ENCODE results near the gene PTCH2.

Gene PTCH2

DNA sequence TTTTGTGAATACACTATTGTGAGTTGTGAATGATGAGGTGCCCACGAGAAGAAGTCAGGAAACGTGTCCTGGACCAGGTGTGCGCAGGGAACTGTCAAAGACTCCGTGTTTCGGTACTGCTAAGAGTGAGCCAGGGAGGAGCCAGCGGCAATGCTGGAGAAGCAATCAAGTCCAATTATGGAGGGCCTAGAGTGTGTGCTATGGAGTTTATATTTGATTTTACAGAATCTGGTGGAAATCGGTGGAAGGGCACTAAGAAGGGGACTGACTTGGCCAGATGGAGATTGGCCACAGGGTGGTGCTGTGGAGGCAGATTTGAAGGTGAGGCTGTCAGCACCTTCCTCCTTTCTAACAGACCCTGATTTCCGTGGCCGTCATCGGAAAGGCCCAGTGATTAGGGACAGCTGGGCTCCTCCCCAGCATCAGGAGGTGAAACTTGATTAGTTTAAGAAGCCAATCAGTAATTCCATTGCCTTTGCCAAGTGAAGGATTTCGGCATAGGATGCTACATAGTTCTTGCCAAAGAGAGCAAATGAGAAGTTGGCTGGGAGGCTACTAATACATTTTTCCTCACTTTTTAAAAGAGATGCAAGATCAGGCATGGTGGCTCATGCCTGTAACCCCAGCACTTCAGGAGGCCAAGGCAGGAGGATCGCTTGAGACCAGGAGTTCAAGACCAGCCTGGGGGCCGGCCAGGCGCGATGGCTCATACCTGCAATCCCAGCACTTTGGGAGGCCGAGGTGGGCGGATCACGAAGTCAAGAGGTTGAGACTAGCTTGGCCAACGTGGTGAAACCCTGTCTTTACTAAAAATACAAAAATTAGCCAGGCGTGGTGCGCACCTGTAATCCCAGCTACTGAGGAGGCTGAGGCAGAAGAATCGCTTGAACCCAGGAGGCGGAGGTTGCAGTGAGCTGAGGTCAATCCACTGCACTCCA lies 7.0 kb downstream of the PTCH2 start:
- TF ChIP-seq EZH2 (IDR thresholded peaks at IDR 0.05; ENCODE audit: borderline replicate concordance, low read length): no peak
- TF ChIP-seq, protein P1, sequence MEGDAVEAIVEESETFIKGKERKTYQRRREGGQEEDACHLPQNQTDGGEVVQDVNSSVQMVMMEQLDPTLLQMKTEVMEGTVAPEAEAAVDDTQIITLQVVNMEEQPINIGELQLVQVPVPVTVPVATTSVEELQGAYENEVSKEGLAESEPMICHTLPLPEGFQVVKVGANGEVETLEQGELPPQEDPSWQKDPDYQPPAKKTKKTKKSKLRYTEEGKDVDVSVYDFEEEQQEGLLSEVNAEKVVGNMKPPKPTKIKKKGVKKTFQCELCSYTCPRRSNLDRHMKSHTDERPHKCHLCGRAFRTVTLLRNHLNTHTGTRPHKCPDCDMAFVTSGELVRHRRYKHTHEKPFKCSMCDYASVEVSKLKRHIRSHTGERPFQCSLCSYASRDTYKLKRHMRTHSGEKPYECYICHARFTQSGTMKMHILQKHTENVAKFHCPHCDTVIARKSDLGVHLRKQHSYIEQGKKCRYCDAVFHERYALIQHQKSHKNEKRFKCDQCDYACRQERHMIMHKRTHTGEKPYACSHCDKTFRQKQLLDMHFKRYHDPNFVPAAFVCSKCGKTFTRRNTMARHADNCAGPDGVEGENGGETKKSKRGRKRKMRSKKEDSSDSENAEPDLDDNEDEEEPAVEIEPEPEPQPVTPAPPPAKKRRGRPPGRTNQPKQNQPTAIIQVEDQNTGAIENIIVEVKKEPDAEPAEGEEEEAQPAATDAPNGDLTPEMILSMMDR (IDR thresholded peaks at IDR 0.05; ENCODE audit: low read length): peak; percentile 92
- no peaks in the 10 kb centered on the region for H3K36me3 ChIP-seq (ENCODE audit: insufficient read depth, low read length)
- peaks cover 7% of the 10 kb centered on the region for H3K4me1 ChIP-seq (ENCODE audit: insufficient read depth, low read length, severe bottlenecking)
- H3K27ac ChIP-seq (ENCODE audit: low read depth, low read length, poor library complexity, severe bottlenecking): no peak overlapping the region
- H2AFZ ChIP-seq (ENCODE audit: low read length): peak overlapping the region; percentile 64; the same call in 1 of the 2 replicates
- no peaks in the 10 kb centered on the region for H3K79me2 ChIP-seq (ENCODE audit: insufficient read depth, low read length)
- H3K9me3 ChIP-seq (ENCODE audit: low read length): no peaks in the 10 kb centered on the region
- no peaks in the 10 kb centered on the region for H3F3A ChIP-seq (ENCODE audit: insufficient read depth, low read length)
- no peaks in the 10 kb centered on the region for H4K20me1 ChIP-seq (ENCODE audit: insufficient read depth, low read length)
- no peak overlapping the region for H3K4me3 ChIP-seq (ENCODE audit: low read depth, low read length, poor library complexity, severe bottlenecking)
- H3K27me3 ChIP-seq (ENCODE audit: insufficient read depth, low read length): no peaks in the 10 kb centered on the region
- H3K4me2 ChIP-seq (ENCODE audit: low read length): peak overlapping the region; percentile 45; the same call in 1 of the 2 replicates
- H3K9ac ChIP-seq (ENCODE audit: low read length): peak overlapping the region; percentile 19; the same call in 1 of the 2 replicates
- H3K9me2 ChIP-seq (ENCODE audit: low read depth, low read length): no peaks in the 10 kb centered on the region

DNA sequence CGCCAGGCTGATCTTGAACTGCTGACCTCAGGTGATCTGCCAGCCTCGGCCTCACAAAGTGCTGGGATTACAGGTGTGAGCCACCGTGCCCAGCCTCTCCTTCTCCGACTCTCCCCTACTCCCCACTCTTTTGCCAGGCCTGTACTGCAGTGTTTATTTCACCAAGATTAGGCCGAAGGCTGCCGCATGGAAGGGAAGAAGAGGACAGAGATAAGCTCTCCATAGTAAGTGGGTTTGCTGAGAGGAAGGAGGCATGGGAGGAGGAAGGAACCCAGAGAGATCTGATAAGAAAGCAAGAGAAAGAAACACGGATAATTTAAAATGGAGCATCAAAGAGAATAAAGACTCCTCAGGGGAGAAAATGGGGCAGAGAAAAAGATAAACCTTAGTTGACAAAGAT lies 8.7 kb downstream of the PTCH2 start:
- H3K79me2 ChIP-seq (ENCODE audit: insufficient read depth, low read length): no peaks in the 10 kb centered on the region
- no peaks in the 10 kb centered on the region; the same call in 1 of the 2 replicates for H3K36me3 ChIP-seq (ENCODE audit: insufficient read depth, low read length)
- no peak overlapping the region for H3K9ac ChIP-seq (ENCODE audit: low read length)
- H3K4me3 ChIP-seq (ENCODE audit: low read depth, low read length, poor library complexity, severe bottlenecking): no peak overlapping the region
- TF ChIP-seq, protein P1 (IDR thresholded peaks at IDR 0.05; ENCODE audit: low read length): no peak
- no peak for TF ChIP-seq EZH2 (IDR thresholded peaks at IDR 0.05; ENCODE audit: borderline replicate concordance, low read length)
- H3K9me3 ChIP-seq (ENCODE audit: low read length): no peaks in the 10 kb centered on the region
- H3K27ac ChIP-seq (ENCODE audit: low read depth, low read length, poor library complexity, severe bottlenecking): no peak overlapping the region
- no peaks in the 10 kb centered on the region for H4K20me1 ChIP-seq (ENCODE audit: insufficient read depth, low read length)
- no peaks in the 10 kb centered on the region for H3K9me2 ChIP-seq (ENCODE audit: low read depth, low read length)
- no peak overlapping the region for H3K4me2 ChIP-seq (ENCODE audit: low read length)
- peaks cover 7% of the 10 kb centered on the region for H3K4me1 ChIP-seq (ENCODE audit: insufficient read depth, low read length, severe bottlenecking)
- no peaks in the 10 kb centered on the region for H3K27me3 ChIP-seq (ENCODE audit: insufficient read depth, low read length)
- no peaks in the 10 kb centered on the region for H3F3A ChIP-seq (ENCODE audit: insufficient read depth, low read length)
- no peak overlapping the region for H2AFZ ChIP-seq (ENCODE audit: low read length)

GRCh38 chr1:44832056-44832705 lies 10.9 kb downstream of the PTCH2 start:
- no peak for TF ChIP-seq EZH2 (IDR thresholded peaks at IDR 0.05; ENCODE audit: borderline replicate concordance, low read length)
- TF ChIP-seq, protein P1 (IDR thresholded peaks at IDR 0.05; ENCODE audit: low read length): no peak
- no peak overlapping the region for H3K4me3 ChIP-seq (ENCODE audit: low read depth, low read length, poor library complexity, severe bottlenecking)
- H2AFZ ChIP-seq (ENCODE audit: low read length): no peak overlapping the region
- H3K36me3 ChIP-seq (ENCODE audit: insufficient read depth, low read length): no peaks in the 10 kb centered on the region; the same call in 1 of the 2 replicates
- no peaks in the 10 kb centered on the region for H3K9me3 ChIP-seq (ENCODE audit: low read length)
- H3K9me2 ChIP-seq (ENCODE audit: low read depth, low read length): no peaks in the 10 kb centered on the region
- no peaks in the 10 kb centered on the region for H4K20me1 ChIP-seq (ENCODE audit: insufficient read depth, low read length)
- no peaks in the 10 kb centered on the region for H3K27me3 ChIP-seq (ENCODE audit: insufficient read depth, low read length)
- H3F3A ChIP-seq (ENCODE audit: insufficient read depth, low read length): no peaks in the 10 kb centered on the region
- H3K27ac ChIP-seq (ENCODE audit: low read depth, low read length, poor library complexity, severe bottlenecking): no peak overlapping the region
- H3K4me1 ChIP-seq (ENCODE audit: insufficient read depth, low read length, severe bottlenecking): peaks cover 13% of the 10 kb centered on the region
- no peaks in the 10 kb centered on the region for H3K79me2 ChIP-seq (ENCODE audit: insufficient read depth, low read length)
- no peak overlapping the region for H3K9ac ChIP-seq (ENCODE audit: low read length)
- no peak overlapping the region for H3K4me2 ChIP-seq (ENCODE audit: low read length)
